ENCODE results near the gene OBSCN. TPM values are rescaled to one million over a fixed set of nuclear protein-coding genes. Genes with fewer than 3 reads are reported as not detected.

Gene OBSCN
- total RNA-seq, 1 donor, result 13.0 TPM

DNA sequence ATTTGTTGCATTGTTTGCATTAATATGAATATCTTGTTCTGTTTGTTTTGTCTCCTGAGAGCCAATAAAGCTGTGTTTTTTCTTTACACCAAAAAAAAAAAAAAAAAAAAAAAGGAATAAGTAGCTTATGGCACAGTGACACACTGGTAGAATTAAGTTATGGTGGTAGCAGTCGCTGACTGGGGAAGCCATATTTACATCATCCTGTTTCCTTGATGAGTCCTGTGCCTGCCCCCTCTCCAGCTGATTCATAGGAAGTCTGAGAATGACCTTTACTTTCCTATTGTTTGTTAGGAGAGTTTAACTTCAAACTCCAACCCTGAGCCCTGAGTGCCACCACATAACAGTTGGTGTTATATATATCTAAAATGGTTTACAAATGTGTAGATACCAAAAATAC lies 62.2 kb downstream of the OBSCN start:
- no peak overlapping the region for H3K4me3 ChIP-seq (ENCODE audit: low read depth, low read length)
- DNase-seq (ENCODE audit: low read depth), result peak; percentile 36
- TF ChIP-seq, protein P1, sequence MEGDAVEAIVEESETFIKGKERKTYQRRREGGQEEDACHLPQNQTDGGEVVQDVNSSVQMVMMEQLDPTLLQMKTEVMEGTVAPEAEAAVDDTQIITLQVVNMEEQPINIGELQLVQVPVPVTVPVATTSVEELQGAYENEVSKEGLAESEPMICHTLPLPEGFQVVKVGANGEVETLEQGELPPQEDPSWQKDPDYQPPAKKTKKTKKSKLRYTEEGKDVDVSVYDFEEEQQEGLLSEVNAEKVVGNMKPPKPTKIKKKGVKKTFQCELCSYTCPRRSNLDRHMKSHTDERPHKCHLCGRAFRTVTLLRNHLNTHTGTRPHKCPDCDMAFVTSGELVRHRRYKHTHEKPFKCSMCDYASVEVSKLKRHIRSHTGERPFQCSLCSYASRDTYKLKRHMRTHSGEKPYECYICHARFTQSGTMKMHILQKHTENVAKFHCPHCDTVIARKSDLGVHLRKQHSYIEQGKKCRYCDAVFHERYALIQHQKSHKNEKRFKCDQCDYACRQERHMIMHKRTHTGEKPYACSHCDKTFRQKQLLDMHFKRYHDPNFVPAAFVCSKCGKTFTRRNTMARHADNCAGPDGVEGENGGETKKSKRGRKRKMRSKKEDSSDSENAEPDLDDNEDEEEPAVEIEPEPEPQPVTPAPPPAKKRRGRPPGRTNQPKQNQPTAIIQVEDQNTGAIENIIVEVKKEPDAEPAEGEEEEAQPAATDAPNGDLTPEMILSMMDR (IDR thresholded peaks at IDR 0.05; ENCODE audit: insufficient read depth, low read depth, low read length), result no peak

DNA sequence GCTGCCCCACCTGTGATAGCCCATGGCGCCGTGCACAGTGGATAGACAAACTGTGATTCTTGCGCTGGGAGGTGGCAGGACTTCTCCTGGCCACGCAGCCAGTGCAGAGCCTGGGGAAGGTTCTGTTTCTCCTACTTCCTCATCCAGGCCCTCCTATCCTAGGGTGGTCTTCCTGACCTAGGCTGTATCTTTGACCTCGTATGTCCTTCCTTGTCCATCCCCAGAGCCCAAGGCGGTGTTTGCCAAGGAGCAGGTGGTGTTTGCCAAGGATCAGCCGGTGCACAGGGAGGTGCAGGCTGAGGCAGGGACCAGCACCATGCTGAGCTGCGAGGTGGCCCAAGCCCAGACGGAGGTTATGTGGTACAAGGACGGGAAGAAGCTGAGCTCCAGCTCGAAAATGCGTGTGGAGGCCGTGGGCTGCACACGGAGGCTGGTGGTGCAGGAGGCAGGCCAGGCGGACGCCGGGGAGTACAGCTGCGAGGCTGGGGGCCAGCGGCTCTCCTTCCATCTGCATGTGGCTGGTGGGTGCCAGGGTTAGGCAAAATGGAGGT lies 63.9 kb downstream of the OBSCN start:
- DNase-seq (ENCODE audit: low read depth), result no peak
- no peak overlapping the region for H3K4me3 ChIP-seq (ENCODE audit: low read depth, low read length)

DNA sequence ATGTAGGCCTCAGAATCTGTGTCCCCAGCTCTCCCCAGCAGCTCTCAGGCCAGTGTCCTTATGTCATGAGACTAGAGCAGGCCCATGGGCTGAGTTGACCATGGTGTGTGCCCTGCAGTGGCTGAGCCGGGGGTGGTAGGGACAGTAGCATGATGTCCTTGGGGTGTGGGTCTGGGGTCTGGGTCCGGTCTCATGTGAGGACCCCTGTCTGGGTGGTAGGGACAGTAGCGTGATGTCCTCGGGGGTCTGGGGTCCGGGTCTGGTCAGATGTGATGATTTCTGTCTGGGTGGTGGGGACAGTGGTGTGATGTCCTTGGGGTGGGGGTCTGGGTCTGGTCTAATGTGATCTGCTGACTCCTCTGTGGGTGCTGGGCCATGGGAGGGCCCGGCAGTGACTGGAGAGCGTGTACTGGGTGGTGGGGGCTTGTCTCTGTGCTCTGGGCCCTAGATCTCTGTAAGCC lies 64.5 kb downstream of the OBSCN start:
- no peak overlapping the region for H3K4me3 ChIP-seq (ENCODE audit: low read depth, low read length)
- DNase-seq (ENCODE audit: low read depth), result no peak
- TF ChIP-seq, protein P1 (IDR thresholded peaks at IDR 0.05; ENCODE audit: insufficient read depth, low read depth, low read length), result no peak

More for the DNA sequence above, 63.9 kb downstream of the OBSCN start:
- TF ChIP-seq, protein P1 (IDR thresholded peaks at IDR 0.05; ENCODE audit: insufficient read depth, low read depth, low read length), result no peak

DNA sequence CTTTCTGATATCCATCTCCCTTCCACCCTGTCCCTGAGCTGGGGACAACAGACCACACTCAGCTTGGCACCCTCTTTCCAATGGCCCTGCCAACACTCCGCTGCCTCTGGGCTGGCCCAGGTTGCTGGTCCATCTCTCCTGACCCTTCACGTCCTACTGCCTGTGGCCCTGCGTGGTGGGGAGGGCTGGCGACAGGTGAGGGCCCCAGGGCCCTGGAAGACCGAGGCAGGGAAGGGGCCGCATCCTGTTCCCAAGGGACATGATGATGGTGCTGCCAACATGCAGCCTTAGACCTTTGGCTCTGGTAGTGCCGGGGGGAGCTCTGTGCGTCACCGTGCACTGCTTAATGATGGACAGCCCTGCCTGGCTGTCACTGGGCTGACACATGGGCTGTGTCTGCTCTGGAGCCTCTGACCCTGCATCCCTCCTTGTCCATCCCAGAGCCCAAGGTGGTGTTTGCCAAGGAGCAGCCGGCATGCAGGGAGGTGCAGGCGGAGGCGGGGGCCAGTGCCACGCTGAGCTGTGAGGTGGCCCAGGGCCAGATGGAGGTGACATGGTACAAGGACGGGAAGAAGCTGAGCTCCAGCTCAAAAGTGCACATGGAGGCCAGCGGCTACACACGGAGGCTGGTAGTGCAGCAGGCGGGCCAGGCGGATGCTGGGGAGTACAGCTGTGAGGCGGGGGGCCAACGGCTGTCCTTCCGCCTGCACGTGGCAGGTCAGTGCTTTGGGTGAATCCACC lies 65.2 kb downstream of the OBSCN start:
- TF ChIP-seq, protein P1 (IDR thresholded peaks at IDR 0.05; ENCODE audit: insufficient read depth, low read depth, low read length), result no peak
- H3K4me3 ChIP-seq (ENCODE audit: low read depth, low read length), result no peak overlapping the region
- DNase-seq (ENCODE audit: low read depth), result no peak

DNA sequence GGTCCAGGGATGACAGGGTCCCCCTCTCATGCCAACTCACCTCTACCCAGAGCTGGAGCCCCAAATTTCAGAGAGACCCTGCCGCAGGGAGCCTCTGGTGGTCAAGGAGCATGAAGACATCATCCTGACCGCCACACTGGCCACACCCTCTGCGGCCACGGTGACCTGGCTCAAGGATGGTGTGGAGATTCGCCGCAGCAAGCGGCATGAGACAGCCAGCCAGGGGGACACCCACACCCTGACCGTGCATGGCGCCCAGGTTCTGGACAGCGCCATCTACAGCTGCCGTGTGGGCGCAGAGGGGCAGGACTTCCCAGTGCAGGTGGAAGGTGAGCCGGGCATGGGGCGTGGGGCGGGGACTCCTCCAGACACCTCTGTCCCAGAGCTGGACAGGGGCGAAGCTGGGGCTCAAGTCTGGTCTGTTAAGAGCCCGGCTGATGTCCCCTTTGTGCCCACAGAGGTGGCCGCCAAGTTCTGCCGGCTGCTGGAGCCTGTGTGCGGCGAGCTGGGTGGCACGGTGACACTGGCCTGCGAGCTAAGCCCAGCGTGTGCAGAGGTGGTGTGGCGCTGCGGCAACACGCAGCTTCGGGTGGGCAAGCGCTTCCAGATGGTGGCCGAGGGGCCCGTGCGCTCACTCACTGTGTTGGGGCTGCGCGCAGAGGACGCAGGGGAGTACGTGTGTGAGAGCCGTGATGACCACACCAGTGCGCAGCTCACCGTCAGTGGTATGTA lies 66.0 kb downstream of the OBSCN start:
- no peak overlapping the region for H3K4me3 ChIP-seq (ENCODE audit: low read depth, low read length)
- TF ChIP-seq, protein P1 (IDR thresholded peaks at IDR 0.05; ENCODE audit: insufficient read depth, low read depth, low read length), result no peak
- no peak for DNase-seq (ENCODE audit: low read depth)

DNA sequence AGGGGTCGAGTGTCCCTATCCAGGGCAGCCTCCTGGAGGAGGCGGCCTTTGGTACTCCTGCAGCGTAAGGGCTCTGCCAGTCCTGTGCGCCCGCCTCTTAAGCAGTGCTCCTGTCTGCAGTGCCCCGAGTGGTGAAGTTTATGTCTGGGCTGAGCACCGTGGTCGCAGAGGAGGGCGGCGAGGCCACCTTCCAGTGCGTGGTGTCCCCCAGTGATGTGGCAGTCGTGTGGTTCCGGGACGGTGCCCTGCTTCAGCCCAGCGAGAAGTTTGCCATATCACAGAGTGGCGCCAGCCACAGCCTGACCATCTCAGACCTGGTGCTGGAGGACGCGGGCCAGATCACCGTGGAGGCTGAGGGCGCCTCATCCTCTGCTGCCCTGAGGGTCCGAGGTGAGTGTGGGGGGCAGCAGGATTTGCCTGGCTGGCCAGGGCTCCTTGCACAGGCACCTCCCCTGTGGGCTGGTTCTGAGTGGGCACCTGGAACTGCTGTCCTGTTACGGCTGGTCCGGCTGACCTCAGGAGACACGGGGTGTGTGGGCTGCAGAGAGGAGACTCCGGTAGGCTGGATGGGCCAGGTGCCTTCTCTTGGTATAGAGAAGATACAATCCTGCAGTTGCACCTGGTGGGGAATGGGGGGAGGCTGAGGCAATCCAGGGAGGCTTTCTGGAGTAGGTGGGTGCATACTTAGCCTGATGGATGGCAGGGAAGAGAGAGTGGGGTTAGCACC lies 66.8 kb downstream of the OBSCN start:
- no peak for DNase-seq (ENCODE audit: low read depth)
- peak overlapping the region; percentile 67 for H3K4me3 ChIP-seq (ENCODE audit: low read depth, low read length)
- TF ChIP-seq, protein P1 (IDR thresholded peaks at IDR 0.05; ENCODE audit: insufficient read depth, low read depth, low read length), result no peak
